ENCODE results near the gene RNF215.
A peak's percentile ranks its signal among the peaks of the same experiment; 100 is the strongest.

Gene RNF215

DNA sequence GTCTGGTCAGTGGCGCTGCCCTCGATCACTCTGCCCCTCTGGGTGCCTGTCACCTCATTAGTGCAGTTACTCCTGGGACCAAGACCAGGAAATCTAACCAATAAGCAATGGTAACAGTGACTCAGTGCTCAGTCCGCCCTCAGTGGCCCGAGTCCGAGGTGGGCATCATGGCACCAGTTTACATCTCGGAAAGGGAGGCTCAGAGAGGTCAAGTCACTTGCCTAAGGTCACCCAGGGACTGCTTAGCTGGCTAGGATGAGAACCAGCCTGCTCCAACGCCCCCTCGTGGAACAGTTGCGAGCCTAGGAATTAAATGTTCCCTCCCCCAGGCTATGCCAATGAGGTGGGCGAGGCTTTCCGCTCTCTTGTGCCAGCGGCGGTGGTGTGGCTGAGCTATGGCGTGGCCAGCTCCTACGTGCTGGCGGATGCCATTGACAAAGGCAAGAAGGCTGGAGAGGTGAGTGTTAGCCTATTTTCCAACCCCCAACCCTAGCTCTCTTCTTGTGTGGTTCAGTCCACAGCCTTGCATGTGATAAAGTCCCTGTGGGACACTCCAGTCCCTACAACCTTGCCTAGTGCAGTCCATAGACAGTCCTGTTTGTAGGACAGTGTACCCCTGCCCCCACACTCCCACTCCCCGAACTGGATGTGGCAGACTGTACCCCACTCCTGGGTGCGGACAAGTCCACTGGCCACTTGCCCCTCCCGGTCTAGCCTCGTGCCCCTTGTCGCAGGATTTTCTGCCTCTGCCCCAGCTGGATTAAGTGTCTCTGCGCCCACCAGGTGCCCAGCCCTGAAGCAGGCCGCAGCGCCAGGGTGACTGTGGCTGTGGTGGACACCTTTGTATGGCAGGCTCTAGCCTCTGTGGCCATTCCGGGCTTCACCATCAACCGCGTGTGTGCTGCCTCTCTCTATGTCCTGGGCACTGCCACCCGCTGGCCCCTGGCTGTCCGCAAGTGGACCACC lies 39.5 kb upstream of the RNF215 start:
- TF ChIP-seq, protein P1, sequence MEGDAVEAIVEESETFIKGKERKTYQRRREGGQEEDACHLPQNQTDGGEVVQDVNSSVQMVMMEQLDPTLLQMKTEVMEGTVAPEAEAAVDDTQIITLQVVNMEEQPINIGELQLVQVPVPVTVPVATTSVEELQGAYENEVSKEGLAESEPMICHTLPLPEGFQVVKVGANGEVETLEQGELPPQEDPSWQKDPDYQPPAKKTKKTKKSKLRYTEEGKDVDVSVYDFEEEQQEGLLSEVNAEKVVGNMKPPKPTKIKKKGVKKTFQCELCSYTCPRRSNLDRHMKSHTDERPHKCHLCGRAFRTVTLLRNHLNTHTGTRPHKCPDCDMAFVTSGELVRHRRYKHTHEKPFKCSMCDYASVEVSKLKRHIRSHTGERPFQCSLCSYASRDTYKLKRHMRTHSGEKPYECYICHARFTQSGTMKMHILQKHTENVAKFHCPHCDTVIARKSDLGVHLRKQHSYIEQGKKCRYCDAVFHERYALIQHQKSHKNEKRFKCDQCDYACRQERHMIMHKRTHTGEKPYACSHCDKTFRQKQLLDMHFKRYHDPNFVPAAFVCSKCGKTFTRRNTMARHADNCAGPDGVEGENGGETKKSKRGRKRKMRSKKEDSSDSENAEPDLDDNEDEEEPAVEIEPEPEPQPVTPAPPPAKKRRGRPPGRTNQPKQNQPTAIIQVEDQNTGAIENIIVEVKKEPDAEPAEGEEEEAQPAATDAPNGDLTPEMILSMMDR (IDR thresholded peaks at IDR 0.05; ENCODE audit: low read depth, low read length, missing control alignments): peak; percentile 90
- peak; percentile 75 for DNase-seq
- Histone ChIP-seq H3K27me3 (replicated peaks) (no peaks in the 10 kb centered on the region), H3K36me3 (replicated peaks) (peaks cover 12% of the 10 kb centered on the region), H3K4me3 (ENCODE audit: low read depth, low read length) (peak overlapping the region; percentile 68), H3K27ac (peak overlapping the region; percentile 99)
- in situ Hi-C loops (cut with HindIII; ENCODE audit: low pct_ligation_motif_present, low sequenced_read_pairs): no loop called here

DNA sequence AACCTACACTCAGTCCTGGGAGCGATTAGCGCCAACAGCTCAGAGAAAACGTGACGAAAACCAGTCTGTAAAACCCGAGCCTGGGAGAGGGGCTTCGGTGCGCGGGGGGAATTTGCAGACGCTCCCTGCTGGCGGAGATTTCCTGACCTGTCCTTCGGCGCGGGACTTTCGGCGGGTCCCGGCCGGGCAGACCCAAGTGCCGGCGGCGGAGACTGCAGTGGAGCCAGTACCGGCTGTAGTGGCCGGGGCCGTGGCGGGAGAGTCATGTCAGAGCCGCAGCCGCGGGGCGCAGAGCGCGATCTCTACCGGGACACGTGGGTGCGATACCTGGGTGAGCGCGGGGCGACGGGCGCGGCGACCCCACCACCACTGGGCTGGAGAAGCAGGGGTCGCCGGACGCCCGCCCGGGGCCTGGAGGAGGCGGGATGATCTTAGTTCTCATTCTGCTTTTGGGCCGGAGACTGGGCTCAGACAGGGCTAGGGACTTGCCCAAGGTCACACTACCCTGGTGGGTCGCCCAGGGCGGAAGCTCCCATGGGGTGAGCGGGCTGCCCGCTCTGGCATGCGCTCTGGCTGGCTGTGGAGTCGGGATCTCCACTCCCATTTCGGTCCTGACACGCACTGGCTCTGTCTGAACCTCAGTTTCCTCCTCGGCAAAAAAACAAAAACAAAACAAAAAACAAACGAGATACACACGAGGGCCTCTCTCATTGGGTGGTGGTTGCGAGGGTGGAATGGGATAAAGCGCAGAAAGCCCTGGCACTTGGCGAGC lies 38.6 kb upstream of the RNF215 start, which contains the start of gene MTFP1:
TSS of gene MTFP1 (plus strand) at position 153 of the 772 bp plus-strand sequence. CDS start at position 265, 112 bp downstream.
- Histone ChIP-seq H3K27ac (peak within 1 kb of the TSS; percentile 99), H3K4me3 (ENCODE audit: low read depth, low read length) (peak within 1 kb of the TSS; percentile 68), H3K36me3 (replicated peaks) (peaks cover 16% of the 10 kb centered on the region), H3K27me3 (replicated peaks) (no peaks in the 10 kb centered on the region)
- peak; percentile 56 for DNase-seq
- in situ Hi-C loops (cut with HindIII; ENCODE audit: low pct_ligation_motif_present, low sequenced_read_pairs): no loop called here
- TF ChIP-seq, protein P1 (IDR thresholded peaks at IDR 0.05; ENCODE audit: low read depth, low read length, missing control alignments): peak; percentile 23

GRCh38 chr22:30425327-30425615 lies 38.1 kb upstream of the RNF215 start:
- in situ Hi-C loops (cut with HindIII; ENCODE audit: low pct_ligation_motif_present, low sequenced_read_pairs): no loop called here
- peaks cover 16% of the 10 kb centered on the region for H3K36me3 ChIP-seq (replicated peaks)

DNA sequence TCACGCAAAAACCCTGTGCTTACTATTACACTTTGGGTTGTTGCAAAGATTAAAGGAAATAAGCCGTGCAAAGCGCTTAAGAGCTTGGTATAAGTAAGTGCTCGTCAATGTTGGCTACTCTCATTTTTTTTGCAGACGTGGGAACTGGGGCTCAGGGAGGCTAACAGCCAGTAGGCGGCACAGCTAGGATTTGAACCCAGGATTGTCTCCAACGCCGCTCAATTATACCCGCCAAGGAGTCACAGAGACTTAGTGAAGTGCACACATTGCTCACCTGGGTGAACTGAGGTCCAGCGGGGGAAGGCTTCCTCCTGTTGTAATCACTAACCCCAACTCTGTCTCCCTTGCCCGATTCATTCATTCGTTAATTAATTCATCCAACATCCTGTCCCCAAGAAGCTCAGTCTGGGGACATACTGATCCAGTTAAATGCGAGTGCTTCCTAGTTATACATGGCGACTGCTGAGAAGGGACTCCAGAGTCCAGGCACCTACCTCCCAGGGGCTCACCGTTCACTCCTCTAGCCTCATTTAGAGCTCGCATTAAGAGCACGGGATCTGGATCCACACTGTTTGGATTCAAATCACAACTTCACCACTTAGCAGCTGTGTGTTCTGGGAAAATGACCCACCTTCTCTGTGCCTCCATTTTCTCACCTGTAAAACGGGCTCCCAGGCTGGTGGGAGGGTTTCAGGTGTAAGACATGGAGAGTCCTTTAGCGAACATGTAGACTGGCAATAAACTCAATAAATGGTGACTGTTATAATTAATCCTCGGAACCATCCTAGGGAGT lies 37.5 kb upstream of the RNF215 start:
- in situ Hi-C loops (cut with HindIII; ENCODE audit: low pct_ligation_motif_present, low sequenced_read_pairs): no loop called here
- TF ChIP-seq, protein P1 (IDR thresholded peaks at IDR 0.05; ENCODE audit: low read depth, low read length, missing control alignments): peak; percentile 34
- peak; percentile 37 for DNase-seq
- no peaks in the 10 kb centered on the region for H3K27me3 ChIP-seq (replicated peaks)
- H3K36me3 ChIP-seq (replicated peaks): peaks cover 20% of the 10 kb centered on the region
- peak overlapping the region; percentile 30 for H3K4me3 ChIP-seq (ENCODE audit: low read depth, low read length)
- peak overlapping the region; percentile 99 for H3K27ac ChIP-seq

More at GRCh38 chr22:30425327-30425615, 38.1 kb upstream of the RNF215 start:
- H3K27me3 ChIP-seq (replicated peaks): no peaks in the 10 kb centered on the region
- H3K4me3 ChIP-seq (ENCODE audit: low read depth, low read length): peak overlapping the region; percentile 68
- DNase-seq: no peak
- TF ChIP-seq, protein P1 (IDR thresholded peaks at IDR 0.05; ENCODE audit: low read depth, low read length, missing control alignments): no peak
- H3K27ac ChIP-seq: peak overlapping the region; percentile 99

- Histone ChIP-seq H3K4me3 (ENCODE audit: low read depth, low read length) (peak overlapping the region; percentile 51), H3K27me3 (replicated peaks) (no peaks in the 10 kb centered on the region), H3K36me3 (replicated peaks) (peaks cover 23% of the 10 kb centered on the region), H3K27ac (peak overlapping the region; percentile 99)
- TF ChIP-seq, protein P1 (IDR thresholded peaks at IDR 0.05; ENCODE audit: low read depth, low read length, missing control alignments): no peak
- peak; percentile 99 for DNase-seq
- in situ Hi-C loops (cut with HindIII; ENCODE audit: low pct_ligation_motif_present, low sequenced_read_pairs): no loop called here
Measured at GRCh38 chr22:30423959-30424533, 36.8 kb upstream of the RNF215 start.

Data from brain microvascular endothelial cell (primary cell).